A673 (cell line): Measurements from ENCODE around the gene SEMA4D.

Experiments
- CTCF ChIP-seq: fragments of 300-800, 200-600 bp; sonication (generic); conservative IDR thresholded peaks from 2 replicates; pipeline ENCODE4 v1.5.1; 2017; ENCODE audit warnings: low read depth, mild to moderate bottlenecking, antibody characterized with exemption, low read length, moderate library complexity, mixed read lengths
- EZH2 ChIP-seq: fragments of 200-600 bp; sonication (generic); IDR thresholded peaks from 2 replicates; pipeline ENCODE4 v1.6.1; 2017; ENCODE audit warnings: borderline replicate concordance, low read depth, mild to moderate bottlenecking, mixed read lengths, antibody characterized with exemption, low read length; ENCODE audit not compliant: poor library complexity, severe bottlenecking

- no peak for TF ChIP-seq CTCF
- TF ChIP-seq EZH2 = no peak
Measured at GRCh38 chr9:89352451-89352850, 145.5 kb downstream of the SEMA4D start.
